Measurements from ENCODE around the gene ATAD3A.
A peak's percentile ranks its signal among the peaks of the same experiment; 100 is the strongest.

The ATAD3A gene

DNA sequence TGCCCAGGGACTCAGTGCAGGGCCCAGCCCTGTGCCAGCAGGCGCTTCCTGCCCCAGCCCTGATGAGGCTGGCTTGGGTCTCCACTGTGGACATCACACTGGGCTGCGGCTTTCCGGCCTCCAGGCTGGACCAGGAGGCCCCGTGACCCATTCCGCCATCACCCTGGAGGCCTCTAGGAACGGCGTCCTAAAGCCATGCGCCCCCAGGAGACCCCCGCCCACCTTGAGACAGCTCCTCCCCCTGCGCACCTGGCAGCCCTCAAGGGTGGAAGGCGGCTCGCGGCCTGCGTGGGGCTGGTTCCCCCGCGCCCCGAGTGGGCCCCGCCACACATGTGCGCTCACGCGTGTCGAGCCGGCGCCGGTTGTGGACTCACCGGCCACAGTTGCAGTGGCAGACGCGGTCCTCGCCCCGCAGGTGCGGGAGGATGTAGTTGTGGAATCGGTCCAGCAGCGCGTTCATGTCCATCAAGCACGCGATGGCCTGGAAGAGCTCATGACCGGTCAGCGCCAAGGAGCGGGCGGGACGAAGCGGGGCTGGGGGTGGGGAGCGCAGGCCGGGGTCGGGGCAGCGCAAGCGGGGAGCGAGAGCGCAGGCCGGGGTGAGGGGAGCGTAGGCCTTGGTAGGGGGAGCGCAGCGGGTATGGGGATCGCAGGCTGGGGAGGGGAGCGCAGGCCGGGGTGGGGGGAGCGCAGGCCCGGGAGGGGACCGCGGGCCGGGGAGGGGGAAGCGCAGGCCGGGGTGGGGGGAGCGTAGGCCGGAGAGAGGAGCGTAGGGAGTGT, 27.5 kb downstream of the ATAD3A start:
- POLR2A ChIA-PET: interaction anchor here (0.6 kb wide), 1 partner anchor 290 kb away, joined by 6 read pairs; no protein-coding TSS in a partner anchor
- CTCF ChIA-PET: no interaction called here
- DNase-seq (ENCODE audit: extremely low spot score): no peak
- TF ChIP-seq, protein P1, sequence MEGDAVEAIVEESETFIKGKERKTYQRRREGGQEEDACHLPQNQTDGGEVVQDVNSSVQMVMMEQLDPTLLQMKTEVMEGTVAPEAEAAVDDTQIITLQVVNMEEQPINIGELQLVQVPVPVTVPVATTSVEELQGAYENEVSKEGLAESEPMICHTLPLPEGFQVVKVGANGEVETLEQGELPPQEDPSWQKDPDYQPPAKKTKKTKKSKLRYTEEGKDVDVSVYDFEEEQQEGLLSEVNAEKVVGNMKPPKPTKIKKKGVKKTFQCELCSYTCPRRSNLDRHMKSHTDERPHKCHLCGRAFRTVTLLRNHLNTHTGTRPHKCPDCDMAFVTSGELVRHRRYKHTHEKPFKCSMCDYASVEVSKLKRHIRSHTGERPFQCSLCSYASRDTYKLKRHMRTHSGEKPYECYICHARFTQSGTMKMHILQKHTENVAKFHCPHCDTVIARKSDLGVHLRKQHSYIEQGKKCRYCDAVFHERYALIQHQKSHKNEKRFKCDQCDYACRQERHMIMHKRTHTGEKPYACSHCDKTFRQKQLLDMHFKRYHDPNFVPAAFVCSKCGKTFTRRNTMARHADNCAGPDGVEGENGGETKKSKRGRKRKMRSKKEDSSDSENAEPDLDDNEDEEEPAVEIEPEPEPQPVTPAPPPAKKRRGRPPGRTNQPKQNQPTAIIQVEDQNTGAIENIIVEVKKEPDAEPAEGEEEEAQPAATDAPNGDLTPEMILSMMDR (IDR thresholded peaks at IDR 0.05; ENCODE audit: control extremely low read depth, extremely low read depth, low read depth, missing control alignments): no peak

DNA sequence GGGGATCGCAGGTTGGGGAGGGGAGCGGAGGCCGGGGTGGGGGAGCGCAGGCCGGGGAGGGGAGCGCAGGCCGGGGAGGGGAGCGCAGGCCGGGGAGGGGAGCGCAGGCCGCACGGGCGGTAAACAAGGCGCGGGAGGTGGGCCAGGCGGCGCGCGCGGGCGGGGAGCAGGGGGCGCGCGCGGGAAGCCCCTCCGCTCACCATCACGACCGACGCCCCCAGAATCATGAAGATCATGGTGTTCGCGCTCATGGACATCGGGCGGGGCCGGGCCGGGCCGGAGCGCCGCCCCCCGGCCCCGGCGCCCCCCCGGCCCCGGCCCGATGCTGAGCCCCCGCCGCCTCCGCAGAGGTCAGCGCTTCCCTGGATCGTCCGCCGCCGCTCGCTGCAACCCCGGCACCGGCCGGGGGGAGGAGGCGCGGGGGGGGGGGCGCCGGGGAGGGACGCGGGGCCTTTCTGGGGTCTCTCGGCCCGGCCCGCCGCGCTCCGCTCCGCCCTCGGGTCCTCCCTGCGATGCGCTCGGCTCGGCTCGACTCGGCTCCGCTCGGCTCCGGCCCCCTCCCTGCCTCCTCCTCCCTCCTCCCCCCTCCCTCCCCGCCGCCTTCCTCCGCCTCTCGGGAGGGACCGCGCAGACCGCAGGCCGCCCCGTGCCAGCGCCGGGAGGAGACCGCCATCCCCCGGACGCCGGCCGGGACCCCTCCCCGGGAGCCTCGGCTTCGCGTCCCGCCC, 28.3 kb downstream of the ATAD3A start, which contains the start of gene TMEM240:
TSS of gene TMEM240 (minus strand) at position 535 of the 728 bp plus-strand sequence. CDS start at position 257, 278 bp downstream.
- POLR2A ChIA-PET: no interaction called here
- CTCF ChIA-PET: no interaction called here
- DNase-seq (ENCODE audit: extremely low spot score): peak; percentile 71
- TF ChIP-seq, protein P1 (IDR thresholded peaks at IDR 0.05; ENCODE audit: control extremely low read depth, extremely low read depth, low read depth, missing control alignments): no peak

DNA sequence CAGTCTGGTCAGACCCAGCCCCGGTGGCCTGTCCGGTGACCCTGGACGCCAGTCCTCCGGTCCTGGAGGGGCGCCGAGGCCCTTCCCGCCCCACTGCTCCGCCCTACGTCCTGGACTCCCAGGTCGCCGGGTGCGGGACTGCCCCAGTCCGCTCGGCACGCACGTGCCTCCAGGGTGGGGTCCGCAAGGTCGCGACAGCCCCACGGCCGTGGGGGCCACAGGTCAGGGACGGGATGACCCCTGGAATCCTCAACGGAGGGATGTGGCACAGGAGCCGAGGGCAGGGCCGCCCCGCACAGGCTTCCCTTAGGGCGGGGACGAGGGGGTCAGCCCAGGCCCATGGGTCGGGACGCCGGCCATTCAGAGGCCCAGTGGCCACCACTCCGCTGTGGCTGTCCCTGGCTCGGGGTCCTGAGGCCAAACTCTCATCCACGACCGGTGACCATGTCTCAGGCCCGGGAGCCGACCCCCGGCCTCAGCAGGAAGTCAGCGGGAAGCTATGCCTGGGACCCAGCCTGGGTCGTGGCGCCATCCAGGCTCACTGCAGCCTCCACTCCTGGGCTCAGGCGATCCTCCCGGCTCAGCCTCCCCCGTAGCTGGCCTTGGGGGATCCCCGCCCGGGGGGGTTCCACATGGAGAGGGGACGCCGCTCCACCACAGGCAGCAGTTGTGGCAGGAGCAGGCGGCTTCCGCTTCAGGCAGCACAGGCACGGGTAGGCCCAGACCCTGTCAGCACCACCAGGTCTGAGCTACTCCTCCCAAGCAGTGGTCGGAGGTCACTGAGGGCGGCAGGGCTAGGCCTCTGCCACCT, 29.1 kb downstream of the ATAD3A start:
- TF ChIP-seq, protein P1 (IDR thresholded peaks at IDR 0.05; ENCODE audit: control extremely low read depth, extremely low read depth, low read depth, missing control alignments): no peak
- POLR2A ChIA-PET: no interaction called here
- CTCF ChIA-PET: interaction anchor here (0.7 kb wide), 2 partner anchors 13 to 17 kb away, joined by 3 read pairs; no protein-coding TSS in a partner anchor
- no peak for DNase-seq (ENCODE audit: extremely low spot score)

DNA sequence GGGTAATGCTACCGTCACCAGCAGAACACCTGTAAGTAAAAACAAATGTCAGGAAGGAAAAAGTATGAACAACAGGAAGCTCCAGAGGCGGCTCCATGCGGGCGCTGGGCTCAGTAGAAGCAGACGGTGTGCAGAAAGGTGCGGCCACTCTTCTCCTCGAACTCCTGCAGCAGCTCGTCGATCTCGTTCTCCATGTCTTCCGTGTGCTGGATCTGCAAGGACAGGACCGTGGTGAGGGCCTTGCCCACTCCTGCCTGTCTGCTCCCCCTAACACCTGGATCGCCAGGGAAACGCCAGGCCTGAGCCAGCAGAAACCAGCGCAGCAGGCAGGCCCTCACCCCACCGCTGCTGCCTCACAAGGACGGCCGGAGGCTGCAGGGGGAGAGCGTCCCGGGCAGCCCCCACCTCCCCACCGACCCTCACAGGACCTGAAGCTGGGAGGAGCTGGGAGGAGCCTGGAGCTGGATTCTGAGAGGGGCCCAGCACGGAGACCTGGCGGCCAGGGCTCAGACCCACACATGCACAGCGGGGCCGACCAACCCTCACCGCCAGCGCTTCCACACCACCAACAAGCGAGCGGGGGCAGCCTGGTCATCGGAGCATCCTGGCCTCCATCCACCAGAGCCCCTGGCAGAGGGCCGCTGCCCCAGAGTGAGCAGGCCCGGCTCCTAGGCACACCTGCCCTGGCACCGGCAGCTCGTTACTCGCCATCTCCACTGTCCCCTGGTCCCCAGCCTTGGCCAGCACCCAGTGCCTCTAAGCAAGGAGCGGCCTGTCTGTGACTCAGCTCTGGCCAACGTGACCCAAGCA, 30.2 kb downstream of the ATAD3A start:
- DNase-seq (ENCODE audit: extremely low spot score): no peak
- POLR2A ChIA-PET: no interaction called here
- CTCF ChIA-PET: interaction anchor here (0.7 kb wide), 2 partner anchors 12 to 16 kb away, joined by 3 read pairs; no protein-coding TSS in a partner anchor
- TF ChIP-seq, protein P1 (IDR thresholded peaks at IDR 0.05; ENCODE audit: control extremely low read depth, extremely low read depth, low read depth, missing control alignments): no peak

DNA sequence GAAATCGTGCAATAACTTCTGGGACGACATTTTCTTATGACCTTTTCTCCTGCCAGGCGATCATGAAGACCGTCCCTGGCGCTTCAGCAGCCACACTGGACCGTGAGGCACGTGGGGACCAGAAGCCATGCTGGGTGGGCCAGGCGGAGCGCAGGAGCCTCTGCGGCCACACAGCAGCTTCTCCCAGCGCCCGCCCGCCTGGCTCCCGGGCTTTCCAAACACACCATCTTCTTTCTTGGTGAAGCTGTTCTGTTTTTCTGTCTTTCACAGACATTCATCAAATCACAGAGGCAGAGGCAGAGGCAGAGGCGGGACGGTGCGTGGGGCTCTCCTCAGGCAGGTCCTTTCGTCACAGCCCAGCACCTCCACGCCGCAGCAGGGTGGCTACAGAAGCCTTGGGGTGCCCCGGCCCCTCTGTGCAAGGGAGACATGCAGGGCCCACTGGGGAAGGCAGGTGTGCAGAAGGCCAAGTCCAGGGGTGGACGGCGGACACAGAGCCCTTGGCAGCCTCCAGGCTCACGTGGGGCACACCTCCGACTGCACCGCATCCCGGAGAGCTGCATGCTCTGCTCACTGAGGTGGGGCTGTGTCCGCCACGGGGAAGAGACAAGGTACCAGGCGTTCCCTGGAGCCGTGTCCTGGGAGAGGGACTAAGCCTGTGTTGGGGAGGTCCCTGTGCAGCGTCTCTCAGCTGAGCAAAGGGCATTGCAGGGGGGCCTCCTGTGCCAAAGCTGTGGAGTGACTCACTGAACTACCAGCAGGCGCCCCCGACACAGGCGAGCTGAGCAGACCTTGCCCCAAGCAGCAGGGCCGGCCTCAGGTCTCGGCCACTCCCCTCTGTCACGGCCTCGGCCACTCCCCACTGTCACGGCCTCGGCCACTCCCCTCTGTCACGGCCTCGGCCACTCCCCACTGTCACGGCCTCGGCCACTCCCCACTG, 31.1 kb downstream of the ATAD3A start:
- no peak for DNase-seq (ENCODE audit: extremely low spot score)
- ChIA-PET CTCF (no interaction called here), POLR2A (no interaction called here)
- TF ChIP-seq, protein P1 (IDR thresholded peaks at IDR 0.05; ENCODE audit: control extremely low read depth, extremely low read depth, low read depth, missing control alignments): no peak
